Natural killer cell treated with Interleukin-12 subunit alpha and Interleukin-12 subunit beta and Interleukin-15 and Interleukin-18, amount 100 ng/mL, for 72 hours (primary cell): ENCODE measurements around the gene AMIGO1. TPM values are rescaled to one million over a fixed set of nuclear protein-coding genes. Genes with fewer than 3 reads are reported as not detected.

Experiments
- ATAC-seq, 2 donors: fragments of 150-1000 bp; cut with Tn5 transposase in 1 of 2; sonication (Bioruptor Pico), chemical (Tn5 transposase) in 1 of 2; 2 replicates each; pipeline ENCODE4 v1.10.0; 2021
- DNase-seq: peaks from one replicate; pipeline ENCODE4 v3.0.0; 2022; ENCODE audit warnings: low spot score
- H3K27ac Mint-ChIP-seq, 2 donors: 1 replicate in 1 of 2; 2 replicates in 1 of 2; pipeline ENCODE4 v1.8.0; 2022; ENCODE audit warnings: mixed read lengths in 2 of 2, mild to moderate bottlenecking in 1 of 2, moderate library complexity in 1 of 2
- H3K27me3 Mint-ChIP-seq, 2 donors: 1 replicate in 1 of 2; 2 replicates in 1 of 2; pipeline ENCODE4 v1.8.0; 2022; ENCODE audit warnings: mixed read lengths in 2 of 2
- H3K36me3 Mint-ChIP-seq: one replicate; pipeline ENCODE4 v1.8.0; 2022; ENCODE audit warnings: mixed read lengths
- H3K4me1 Mint-ChIP-seq, 2 donors: 1 replicate in 1 of 2; 2 replicates in 1 of 2; pipeline ENCODE4 v1.8.0; 2022; ENCODE audit warnings: low read depth in 2 of 2, mixed read lengths in 2 of 2, mild to moderate bottlenecking in 1 of 2
- H3K4me3 Mint-ChIP-seq: one replicate; pipeline ENCODE4 v1.8.0; 2022; ENCODE audit warnings: mixed read lengths
- H3K9me3 Mint-ChIP-seq: 2 replicates; pipeline ENCODE4 v1.8.0; 2022; ENCODE audit warnings: mixed read lengths
- total RNA-seq, 2 donors: library from RNA; stranded (reverse); gene quantifications; one replicate each; pipeline ENCODE4 v1.2.3, GENCODE V29; 2022

Gene AMIGO1
- total RNA-seq, 2 donors from 2014 or later = 0.90 to 1.0 TPM

GRCh38 chr1:109501644-109502363 lies 7.7 kb downstream of the AMIGO1 start:
- ATAC-seq (peak in 1 of 2 donors; percentile 3), DNase-seq (no peak)
- H3K4me3 Mint-ChIP-seq = peak overlapping the region; percentile 30

GRCh38 chr1:109500941-109501381 lies 8.6 kb downstream of the AMIGO1 start:
- H3K4me3 Mint-ChIP-seq = no peak overlapping the region
- H3K27me3 Mint-ChIP-seq = no peaks in the 10 kb centered on the region
- H3K9me3 Mint-ChIP-seq = no peaks in the 10 kb centered on the region
- ATAC-seq (no peak), DNase-seq (no peak)
- H3K36me3 Mint-ChIP-seq = peaks cover 6% of the 10 kb centered on the region
- H3K4me1 Mint-ChIP-seq = peaks cover 32 to 57% of the 10 kb centered on the region in 2 donors
- peak overlapping the region in 1 of 2 donors; percentile 53 for H3K27ac Mint-ChIP-seq

More at GRCh38 chr1:109501644-109502363, 7.7 kb downstream of the AMIGO1 start:
- H3K27me3 Mint-ChIP-seq = no peaks in the 10 kb centered on the region
- peak overlapping the region in 1 of 2 donors; percentile 14 for H3K27ac Mint-ChIP-seq
- peaks cover 30 to 55% of the 10 kb centered on the region in 2 donors for H3K4me1 Mint-ChIP-seq
- H3K36me3 Mint-ChIP-seq = no peaks in the 10 kb centered on the region
- H3K9me3 Mint-ChIP-seq = no peaks in the 10 kb centered on the region

GRCh38 chr1:109499661-109500536 lies 9.6 kb downstream of the AMIGO1 start:
- peaks cover 36 to 59% of the 10 kb centered on the region in 2 donors for H3K4me1 Mint-ChIP-seq
- H3K4me3 Mint-ChIP-seq = no peak overlapping the region
- H3K36me3 Mint-ChIP-seq = peaks cover 7% of the 10 kb centered on the region

GRCh38 chr1:109499081-109499480 lies 10.4 kb downstream of the AMIGO1 start:
- no peaks in the 10 kb centered on the region for H3K27me3 Mint-ChIP-seq
- ATAC-seq (no peak), DNase-seq (no peak)
- H3K9me3 Mint-ChIP-seq = no peaks in the 10 kb centered on the region
- peaks cover 38 to 57% of the 10 kb centered on the region in 2 donors for H3K4me1 Mint-ChIP-seq
- no peak overlapping the region for H3K4me3 Mint-ChIP-seq
- peaks cover 7% of the 10 kb centered on the region for H3K36me3 Mint-ChIP-seq
- peak overlapping the region in 1 of 2 donors; percentile 28 for H3K27ac Mint-ChIP-seq

More at GRCh38 chr1:109499661-109500536, 9.6 kb downstream of the AMIGO1 start:
- no peaks in the 10 kb centered on the region for H3K9me3 Mint-ChIP-seq
- DNase-seq (no peak), ATAC-seq (no peak)
- H3K27me3 Mint-ChIP-seq = no peaks in the 10 kb centered on the region
- H3K27ac Mint-ChIP-seq = peak overlapping the region; percentile 28 to 53

- Mint-ChIP-seq H3K36me3 (peaks cover 7% of the 10 kb centered on the region), H3K9me3 (no peaks in the 10 kb centered on the region), H3K27ac (no peak overlapping the region), H3K4me3 (no peak overlapping the region), H3K27me3 (no peaks in the 10 kb centered on the region), H3K4me1 (peaks cover 38 to 56% of the 10 kb centered on the region in 2 donors)
- DNase-seq (no peak), ATAC-seq (no peak)
These were observed 11.2 kb downstream of the AMIGO1 start for GRCh38 chr1:109498161-109498801.

GRCh38 chr1:109497449-109498160 lies 11.9 kb downstream of the AMIGO1 start:
- DNase-seq (no peak), ATAC-seq (no peak)
- H3K36me3 Mint-ChIP-seq = peaks cover 7% of the 10 kb centered on the region
- H3K27me3 Mint-ChIP-seq = no peaks in the 10 kb centered on the region
- H3K4me3 Mint-ChIP-seq = no peak overlapping the region
- H3K9me3 Mint-ChIP-seq = no peaks in the 10 kb centered on the region
- H3K4me1 Mint-ChIP-seq = peaks cover 33 to 51% of the 10 kb centered on the region in 2 donors
- H3K27ac Mint-ChIP-seq = peak overlapping the region in 1 of 2 donors; percentile 21

GRCh38 chr1:109495738-109496137 lies 13.8 kb downstream of the AMIGO1 start:
- peak overlapping the region in 1 of 2 donors; percentile 86 for H3K27ac Mint-ChIP-seq
- peaks cover 21 to 33% of the 10 kb centered on the region in 2 donors for H3K4me1 Mint-ChIP-seq
- peaks cover 7% of the 10 kb centered on the region for H3K36me3 Mint-ChIP-seq
- no peaks in the 10 kb centered on the region for H3K27me3 Mint-ChIP-seq
- H3K4me3 Mint-ChIP-seq = peak overlapping the region; percentile 94
- DNase-seq (no peak), ATAC-seq (no peak)
- no peaks in the 10 kb centered on the region for H3K9me3 Mint-ChIP-seq

GRCh38 chr1:109493805-109494539 lies 15.6 kb downstream of the AMIGO1 start, which contains the start of gene CYB561D1:
Gene CYB561D1, plus strand, starts transcription at chr1:109494094. Its CDS starts 46 bp downstream, at chr1:109494140.
- Mint-ChIP-seq H3K9me3 (no peaks in the 10 kb centered on the region), H3K4me3 (peak within 1 kb of the TSS; percentile 94), H3K36me3 (peaks cover 7% of the 10 kb centered on the region), H3K27ac (peak within 1 kb of the TSS; percentile 69 to 86), H3K27me3 (no peaks in the 10 kb centered on the region), H3K4me1 (peaks cover 21 to 24% of the 10 kb centered on the region in 2 donors)
- DNase-seq (peak; percentile 91), ATAC-seq (peak; percentile 95 to 96)

- Mint-ChIP-seq H3K36me3 (peaks cover 7% of the 10 kb centered on the region), H3K4me3 (peak overlapping the region; percentile 94), H3K27me3 (no peaks in the 10 kb centered on the region), H3K27ac (no peak overlapping the region), H3K9me3 (no peaks in the 10 kb centered on the region), H3K4me1 (peaks cover 21 to 24% of the 10 kb centered on the region in 2 donors)
- no peak for DNase-seq
- ATAC-seq = no peak
These were observed 16.3 kb downstream of the AMIGO1 start for GRCh38 chr1:109493227-109493626.

GRCh38 chr1:109492779-109493178 lies 16.7 kb downstream of the AMIGO1 start:
- no peak for ATAC-seq
- Mint-ChIP-seq H3K9me3 (no peaks in the 10 kb centered on the region), H3K27me3 (no peaks in the 10 kb centered on the region), H3K4me1 (peaks cover 21 to 24% of the 10 kb centered on the region in 2 donors), H3K36me3 (peaks cover 7% of the 10 kb centered on the region), H3K27ac (no peak overlapping the region), H3K4me3 (no peak overlapping the region)
- no peak for DNase-seq

- no peaks in the 10 kb centered on the region for H3K27me3 Mint-ChIP-seq
- no peaks in the 10 kb centered on the region for H3K9me3 Mint-ChIP-seq
- H3K36me3 Mint-ChIP-seq = peaks cover 5% of the 10 kb centered on the region
- DNase-seq = no peak
- ATAC-seq = no peak
- H3K4me3 Mint-ChIP-seq = no peak overlapping the region
- no peak overlapping the region for H3K27ac Mint-ChIP-seq
- H3K4me1 Mint-ChIP-seq = peaks cover 19 to 23% of the 10 kb centered on the region in 2 donors
These were observed 18.2 kb downstream of the AMIGO1 start for GRCh38 chr1:109491372-109491771.

- DNase-seq = no peak
- no peak for ATAC-seq
These were observed 18.6 kb downstream of the AMIGO1 start for GRCh38 chr1:109490934-109491302.

More at GRCh38 chr1:109490934-109491302, 18.6 kb downstream of the AMIGO1 start:
- Mint-ChIP-seq H3K4me1 (peaks cover 14 to 18% of the 10 kb centered on the region in 2 donors), H3K27me3 (no peaks in the 10 kb centered on the region), H3K27ac (no peak overlapping the region), H3K4me3 (no peak overlapping the region), H3K9me3 (no peaks in the 10 kb centered on the region), H3K36me3 (peaks cover under 1% of the 10 kb centered on the region)
